Fibroblast of upper back skin (primary cell): ENCODE results near the gene LMNA.
A peak's percentile ranks its signal among the peaks of the same experiment; 100 is the strongest.
"Not testable (repeated sequence)": the region's sequence is repeated elsewhere in the genome, so short reads cannot be mapped to it uniquely, and the experiment has no call there.

Experiments
- DNase-seq: peaks from one replicate; pipeline ENCODE4 v3.0.0-alpha.2; 2013

Gene LMNA

GRCh38 chr1:156164125-156164831 is 49.8 kb downstream of the LMNA start:
- DNase-seq = no peak

- DNase-seq = no peak
Measured at GRCh38 chr1:156165083-156165482, 50.6 kb downstream of the LMNA start.

GRCh38 chr1:156167536-156167935 is 53.0 kb downstream of the LMNA start:
- DNase-seq = peak; percentile 45

GRCh38 chr1:156172696-156173470 is 58.4 kb downstream of the LMNA start:
- no peak for DNase-seq

- DNase-seq = no peak
Measured at GRCh38 chr1:156176610-156177210, 62.2 kb downstream of the LMNA start.

- no peak for DNase-seq
Measured at GRCh38 chr1:156177919-156178654, 63.6 kb downstream of the LMNA start.

GRCh38 chr1:156180471-156180870 is 66.0 kb downstream of the LMNA start:
- no peak for DNase-seq

- not testable (repeated sequence) for DNase-seq
Measured at GRCh38 chr1:156181391-156181924, 66.9 kb downstream of the LMNA start.

- not testable (repeated sequence) for DNase-seq
Measured at GRCh38 chr1:156182010-156182779, 67.7 kb downstream of the LMNA start.

- DNase-seq = not testable (repeated sequence)
Measured at GRCh38 chr1:156186347-156187177, 72.1 kb downstream of the LMNA start.
